ENCODE measurements around the gene SYTL2. TPM values are rescaled to one million over a fixed set of nuclear protein-coding genes. Genes with fewer than 3 reads are reported as not detected.
"Not testable (repeated sequence)": the region's sequence is repeated elsewhere in the genome, so short reads cannot be mapped to it uniquely, and the experiment has no call there.

Gene SYTL2
- total RNA-seq, 8 experiments from 2014 or later = 2.5 to 79.6 (median 19.3) TPM

- Histone ChIP-seq H3K27ac (no peak overlapping the region), H3K4me1 (replicated peaks in 1 of 2) (no peaks in the 10 kb centered on the region), H3K4me3 (no peak overlapping the region)
- in situ Hi-C loops (cut with MboI; ENCODE audit: low pct_unique_long_range_greater_than_20kb in 2 of 9, low sequenced_read_pairs in 9 of 9, unreplicated experiment in 9 of 9) = no loop called here
- peak in 3 of 8 experiments; percentile 51 to 75 (median 71) for ATAC-seq (replicated peaks in 6 of 8)
- 0 to 80% (median 44%) methylated on average over 1 to 2 of the region's 2 CpGs; no CpG with 5 or more reads in 4 of the 10 experiments for WGBS, 10 experiments
These were observed 33.6 kb upstream of the SYTL2 start for GRCh38 chr11:85844439-85845123.

- no peak for ATAC-seq (replicated peaks in 6 of 8)
- Histone ChIP-seq H3K4me3 (no peak overlapping the region), H3K4me1 (replicated peaks in 1 of 2) (no peaks in the 10 kb centered on the region), H3K27ac (no peak overlapping the region)
- WGBS, 10 experiments = 29 to 100% (median 80%) methylated on average over 1 to 3 of the region's 3 CpGs; no CpG with 5 or more reads in 1 of the 10 experiments
- in situ Hi-C loops (cut with MboI; ENCODE audit: low pct_unique_long_range_greater_than_20kb in 2 of 9, low sequenced_read_pairs in 9 of 9, unreplicated experiment in 9 of 9) = no loop called here
These were observed 33.0 kb upstream of the SYTL2 start for GRCh38 chr11:85843929-85844328.

- H3K27ac ChIP-seq; H3K4me1 ChIP-seq (replicated peaks in 1 of 2); H3K4me3 ChIP-seq; in situ Hi-C loops (cut with MboI; ENCODE audit: low pct_unique_long_range_greater_than_20kb in 2 of 9, low sequenced_read_pairs in 9 of 9, unreplicated experiment in 9 of 9); ATAC-seq (replicated peaks in 6 of 8): not testable (repeated sequence)
These were observed 30.0 kb upstream of the SYTL2 start for GRCh38 chr11:85840932-85841331.

GRCh38 chr11:85835729-85836128 is 24.8 kb upstream of the SYTL2 start:
- no peak for ATAC-seq (replicated peaks in 6 of 8)
- 0 to 86% (median 56%) methylated on average over 1 to 3 of the region's 3 CpGs; no CpG with 5 or more reads in 3 of the 10 experiments for WGBS, 10 experiments
- no peaks in the 10 kb centered on the region for H3K4me1 ChIP-seq (replicated peaks in 1 of 2)
- in situ Hi-C loops (cut with MboI; ENCODE audit: low pct_unique_long_range_greater_than_20kb in 2 of 9, low sequenced_read_pairs in 9 of 9, unreplicated experiment in 9 of 9) = no loop called here
- no peak overlapping the region for H3K4me3 ChIP-seq
- H3K27ac ChIP-seq = no peak overlapping the region

- no peak overlapping the region for H3K4me3 ChIP-seq
- in situ Hi-C loops (cut with MboI; ENCODE audit: low pct_unique_long_range_greater_than_20kb in 2 of 9, low sequenced_read_pairs in 9 of 9, unreplicated experiment in 9 of 9) = no loop called here
- no peak for ATAC-seq (replicated peaks in 6 of 8)
- H3K4me1 ChIP-seq (replicated peaks in 1 of 2) = no peaks in the 10 kb centered on the region
- WGBS, 10 experiments = 50 to 88% (median 78%) methylated on average over 1 of the region's 1 CpG; no CpG with 5 or more reads in 1 of the 10 experiments
- no peak overlapping the region for H3K27ac ChIP-seq
These were observed 24.3 kb upstream of the SYTL2 start for GRCh38 chr11:85835263-85835662.

GRCh38 chr11:85831050-85831449 is 20.1 kb upstream of the SYTL2 start:
- H3K27ac ChIP-seq = no peak overlapping the region
- no peak overlapping the region for H3K4me3 ChIP-seq
- in situ Hi-C loops (cut with MboI; ENCODE audit: low pct_unique_long_range_greater_than_20kb in 2 of 9, low sequenced_read_pairs in 9 of 9, unreplicated experiment in 9 of 9) = no loop called here
- H3K4me1 ChIP-seq (replicated peaks in 1 of 2) = peaks cover 0 to 7% of the 10 kb centered on the region in 2 donors
- ATAC-seq (replicated peaks in 6 of 8) = no peak

- WGBS, 10 experiments = 82 to 100% (median 100%) methylated on average over 1 to 2 of the region's 2 CpGs; no CpG with 5 or more reads in 3 of the 10 experiments
- Histone ChIP-seq H3K4me1 (replicated peaks in 1 of 2) (peaks cover 0 to 7% of the 10 kb centered on the region in 2 donors), H3K4me3 (no peak overlapping the region), H3K27ac (no peak overlapping the region)
- ATAC-seq (replicated peaks in 6 of 8) = no peak
- in situ Hi-C loops (cut with MboI; ENCODE audit: low pct_unique_long_range_greater_than_20kb in 2 of 9, low sequenced_read_pairs in 9 of 9, unreplicated experiment in 9 of 9) = no loop called here
These were observed 18.2 kb upstream of the SYTL2 start for GRCh38 chr11:85829172-85829571.

- WGBS, 10 experiments = 63 to 100% (median 100%) methylated on average over 1 of the region's 1 CpG; no CpG with 5 or more reads in 7 of the 10 experiments
- no peak for ATAC-seq (replicated peaks in 6 of 8)
- Histone ChIP-seq H3K4me3 (no peak overlapping the region), H3K27ac (no peak overlapping the region), H3K4me1 (replicated peaks in 1 of 2) (peaks cover 0 to 7% of the 10 kb centered on the region in 2 donors)
- in situ Hi-C loops (cut with MboI; ENCODE audit: low pct_unique_long_range_greater_than_20kb in 2 of 9, low sequenced_read_pairs in 9 of 9, unreplicated experiment in 9 of 9) = no loop called here
These were observed 17.7 kb upstream of the SYTL2 start for GRCh38 chr11:85828640-85828978.

- ATAC-seq (replicated peaks in 6 of 8) = peak in 5 of 8 experiments; percentile 10 to 89 (median 83)
- WGBS, 10 experiments = 0 to 90% (median 30%) methylated on average over 1 to 2 of the region's 2 CpGs
- in situ Hi-C loops (cut with MboI; ENCODE audit: low pct_unique_long_range_greater_than_20kb in 2 of 9, low sequenced_read_pairs in 9 of 9, unreplicated experiment in 9 of 9) = no loop called here
- Histone ChIP-seq H3K4me3 (no peak overlapping the region), H3K4me1 (replicated peaks in 1 of 2) (peaks cover 0 to 7% of the 10 kb centered on the region in 2 donors), H3K27ac (no peak overlapping the region)
These were observed 17.1 kb upstream of the SYTL2 start for GRCh38 chr11:85827748-85828639.

GRCh38 chr11:85826116-85826855 is 15.3 kb upstream of the SYTL2 start:
- 39 to 89% (median 66%) methylated on average over 1 to 6 of the region's 7 CpGs; no CpG with 5 or more reads in 2 of the 10 experiments for WGBS, 10 experiments
- Histone ChIP-seq H3K4me1 (replicated peaks in 1 of 2) (peaks cover 0 to 7% of the 10 kb centered on the region in 2 donors), H3K4me3 (no peak overlapping the region), H3K27ac (no peak overlapping the region)
- ATAC-seq (replicated peaks in 6 of 8) = peak in 4 of 8 experiments; percentile 38 to 71 (median 51)
- in situ Hi-C loops (cut with MboI; ENCODE audit: low pct_unique_long_range_greater_than_20kb in 2 of 9, low sequenced_read_pairs in 9 of 9, unreplicated experiment in 9 of 9) = no loop called here

GRCh38 chr11:85825616-85826015 is 14.7 kb upstream of the SYTL2 start:
- 29 to 97% (median 77%) methylated on average over 2 to 3 of the region's 3 CpGs; no CpG with 5 or more reads in 1 of the 10 experiments for WGBS, 10 experiments
- no peak for ATAC-seq (replicated peaks in 6 of 8)
- Histone ChIP-seq H3K4me1 (replicated peaks in 1 of 2) (peaks cover 0 to 7% of the 10 kb centered on the region in 2 donors), H3K4me3 (no peak overlapping the region), H3K27ac (no peak overlapping the region)
- in situ Hi-C loops (cut with MboI; ENCODE audit: low pct_unique_long_range_greater_than_20kb in 2 of 9, low sequenced_read_pairs in 9 of 9, unreplicated experiment in 9 of 9) = no loop called here

GRCh38 chr11:85823816-85824215 is 12.9 kb upstream of the SYTL2 start:
- 40 to 100% (median 100%) methylated on average over 1 to 2 of the region's 2 CpGs; no CpG with 5 or more reads in 2 of the 10 experiments for WGBS, 10 experiments
- in situ Hi-C loops (cut with MboI; ENCODE audit: low pct_unique_long_range_greater_than_20kb in 2 of 9, low sequenced_read_pairs in 9 of 9, unreplicated experiment in 9 of 9) = no loop called here
- Histone ChIP-seq H3K4me3 (no peak overlapping the region), H3K4me1 (replicated peaks in 1 of 2) (peaks cover 0 to 7% of the 10 kb centered on the region in 2 donors), H3K27ac (no peak overlapping the region)
- ATAC-seq (replicated peaks in 6 of 8) = no peak

GRCh38 chr11:85822814-85823213 is 11.9 kb upstream of the SYTL2 start:
- H3K4me1 ChIP-seq (replicated peaks in 1 of 2) = peaks cover 0 to 6% of the 10 kb centered on the region in 2 donors
- whole genome bisulfite sequencing, 10 experiments = 0 to 100% (median 90%) methylated on average over 1 to 3 of the region's 3 CpGs; no CpG with 5 or more reads in 2 of the 10 experiments
- no peak for ATAC-seq (replicated peaks in 6 of 8)
- no peak overlapping the region for H3K27ac ChIP-seq
- in situ Hi-C loops (cut with MboI; ENCODE audit: low pct_unique_long_range_greater_than_20kb in 2 of 9, low sequenced_read_pairs in 9 of 9, unreplicated experiment in 9 of 9) = no loop called here
- H3K4me3 ChIP-seq = no peak overlapping the region
